Thymus (tissue), 11 donors: ENCODE measurements around the gene C5orf22. TPM values are rescaled to one million over a fixed set of nuclear protein-coding genes. Genes with fewer than 3 reads are reported as not detected.
"Not testable (repeated sequence)": the region's sequence is repeated elsewhere in the genome, so short reads cannot be mapped to it uniquely, and the experiment has no call there.

Experiments
- DNase-seq, 9 donors: peaks; one replicate each; pipeline ENCODE4 v3.0.0-alpha.2; 2013; ENCODE audit warnings: low spot score in 9 of 9, low read depth in 6 of 9, missing footprints in 1 of 9
- H3K27ac ChIP-seq, 2 donors: one replicate each; pipeline ENCODE4 v1.5.1; 2013; ENCODE audit warnings: control low read depth in 1 of 2, low read depth in 1 of 2, low read length in 1 of 2, mild to moderate bottlenecking in 1 of 2, moderate library complexity in 1 of 2
- H3K27me3 ChIP-seq, 2 donors: one replicate each; pipeline ENCODE4 v1.5.1; 2013; ENCODE audit warnings: low read length in 1 of 2; ENCODE audit not compliant: control insufficient read depth in 2 of 2, insufficient read depth in 1 of 2
- H3K36me3 ChIP-seq, 2 donors: one replicate each; pipeline ENCODE4 v1.5.1; 2013; ENCODE audit warnings: low read length in 1 of 2, mild to moderate bottlenecking in 1 of 2, moderate library complexity in 1 of 2; ENCODE audit not compliant: control insufficient read depth in 2 of 2, insufficient read depth in 2 of 2
- H3K4me1 ChIP-seq, 2 donors: one replicate each; pipeline ENCODE4 v1.5.1; 2013; ENCODE audit warnings: low read length in 2 of 2; ENCODE audit not compliant: control insufficient read depth in 2 of 2, insufficient read depth in 2 of 2
- H3K4me3 ChIP-seq, 2 donors: one replicate each; pipeline ENCODE4 v1.5.1; 2013; ENCODE audit warnings: low read length in 2 of 2, control low read depth in 1 of 2, mild to moderate bottlenecking in 1 of 2
- H3K9me3 ChIP-seq, 2 donors: one replicate each; pipeline ENCODE4 v1.5.1; 2013; ENCODE audit warnings: low read length in 1 of 2, mild to moderate bottlenecking in 1 of 2; ENCODE audit not compliant: control insufficient read depth in 2 of 2, insufficient read depth in 1 of 2
- WGBS: extraction: QIAGEN DNeasy Blood & Tissue Kit; methylation state at CpG from one replicate; pipeline ENCODE4 v1.1.7; 2013; 5-methylcytosine and 5-hydroxymethylcytosine counted together
- polyA plus RNA-seq: library from polyadenylated mRNA; stranded (reverse); fragments of 200-250 nt; gene quantifications from one replicate; pipeline ENCODE4 v1.2.3, GENCODE V29; 2013
- total RNA-seq: library from RNA; stranded (reverse); fragments of 120-200 nt; gene quantifications from one replicate; pipeline ENCODE4 v1.2.4, GENCODE V29; 2013
- donor health status: healthy.

C5orf22 gene
- total and polyA plus RNA-seq, 2 donors, result 13.9 to 16.6 TPM

- Histone ChIP-seq H3K4me3 (no peak overlapping the region), H3K4me1 (peaks cover 7 to 9% of the 10 kb centered on the region in 2 donors), H3K27ac (no peak overlapping the region), H3K36me3 (peaks cover 17 to 53% of the 10 kb centered on the region in 2 donors), H3K27me3 (no peaks in the 10 kb centered on the region), H3K9me3 (no peaks in the 10 kb centered on the region)
- DNase-seq, result no peak
- WGBS, result 98% methylated on average over 3 of the region's 3 CpGs
These were observed 4.8 kb downstream of the C5orf22 start for GRCh38 chr5:31536873-31537272.

DNA sequence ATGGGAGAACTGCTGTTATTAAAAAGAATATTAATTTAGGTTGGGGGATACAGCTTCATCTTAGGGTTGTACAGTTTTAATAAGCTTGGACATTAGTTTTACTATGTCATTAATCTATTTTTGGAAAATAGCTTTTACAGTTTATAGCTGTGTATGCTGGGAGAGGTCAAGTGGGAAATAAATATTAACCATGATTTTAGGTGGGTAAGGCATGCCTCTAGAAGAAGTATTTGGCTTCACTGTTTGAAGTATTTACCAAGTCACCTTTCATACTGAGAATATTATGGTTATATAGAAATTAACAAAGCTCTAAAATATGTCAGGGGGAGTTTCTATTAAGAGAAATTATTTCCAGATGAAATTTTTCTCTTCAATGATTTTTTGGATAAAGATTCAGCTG lies 5.2 kb downstream of the C5orf22 start:
- no peak for DNase-seq
- H3K9me3 ChIP-seq, result no peaks in the 10 kb centered on the region
- no peak overlapping the region for H3K4me3 ChIP-seq
- H3K4me1 ChIP-seq, result peaks cover 7 to 9% of the 10 kb centered on the region in 2 donors
- no peak overlapping the region for H3K27ac ChIP-seq
- no peaks in the 10 kb centered on the region for H3K27me3 ChIP-seq
- peaks cover 17 to 56% of the 10 kb centered on the region in 2 donors for H3K36me3 ChIP-seq

- 98% methylated on average over 4 of the region's 4 CpGs for WGBS
- Histone ChIP-seq H3K36me3 (peaks cover 17 to 61% of the 10 kb centered on the region in 2 donors), H3K4me3 (no peak overlapping the region)
These were observed 5.8 kb downstream of the C5orf22 start for GRCh38 chr5:31537851-31538250.

DNA sequence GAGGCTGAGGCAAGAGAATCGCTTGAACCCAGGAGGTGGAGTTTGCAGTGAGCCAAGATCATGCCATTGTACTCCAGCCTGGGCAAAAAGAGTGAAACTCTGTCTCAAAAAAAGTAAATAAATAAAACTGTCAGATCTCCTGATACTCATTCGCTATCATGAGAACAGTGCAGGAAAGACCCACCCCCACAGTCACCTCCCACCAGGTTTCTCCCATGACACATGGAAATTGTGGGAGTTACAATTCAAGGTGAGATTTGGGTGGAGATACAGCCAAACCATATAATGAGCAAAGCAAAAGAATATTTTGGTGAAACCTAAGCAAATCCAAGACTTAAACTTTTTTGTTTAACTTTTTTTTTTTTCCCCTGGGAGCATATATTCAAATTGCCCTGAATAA lies 17.0 kb downstream of the C5orf22 start:
- peaks cover 15 to 44% of the 10 kb centered on the region in 2 donors for H3K36me3 ChIP-seq
- not testable (repeated sequence) for H3K4me3 ChIP-seq, H3K27me3 ChIP-seq, H3K4me1 ChIP-seq, DNase-seq, H3K9me3 ChIP-seq, H3K27ac ChIP-seq
- 94% methylated on average over 2 of the region's 2 CpGs for WGBS

More at GRCh38 chr5:31537851-31538250, 5.8 kb downstream of the C5orf22 start:
- no peak for DNase-seq
- Histone ChIP-seq H3K27me3 (no peaks in the 10 kb centered on the region), H3K4me1 (peaks cover 6 to 8% of the 10 kb centered on the region in 2 donors), H3K27ac (no peak overlapping the region), H3K9me3 (no peaks in the 10 kb centered on the region)

DNA sequence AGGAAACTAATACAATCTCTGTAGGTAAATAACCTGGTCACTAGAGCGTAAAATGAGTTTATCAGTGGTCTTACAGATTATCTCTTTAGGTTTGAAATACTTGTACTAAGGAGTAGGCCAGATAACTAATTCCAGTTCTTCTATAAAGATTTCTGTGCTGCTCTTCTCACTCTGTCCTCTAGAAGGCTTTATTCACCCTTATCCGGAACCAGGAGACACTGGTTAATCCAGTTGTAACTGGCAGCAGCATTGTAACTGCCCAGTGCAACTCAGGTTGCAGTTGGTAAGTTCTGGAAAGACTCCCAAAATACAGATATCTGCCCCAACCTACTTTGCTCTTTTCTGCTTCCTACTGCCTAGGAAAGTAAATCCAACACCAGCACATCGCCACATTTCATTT lies 19.8 kb downstream of the C5orf22 start:
- H3K36me3 ChIP-seq, result peaks cover 14 to 47% of the 10 kb centered on the region in 2 donors
- H3K27ac ChIP-seq, result no peak overlapping the region
- H3K4me1 ChIP-seq, result no peaks in the 10 kb centered on the region
- WGBS, result over 99% methylated on average over 3 of the region's 3 CpGs
- H3K27me3 ChIP-seq, result no peaks in the 10 kb centered on the region
- H3K4me3 ChIP-seq, result no peak overlapping the region
- no peaks in the 10 kb centered on the region for H3K9me3 ChIP-seq
- no peak for DNase-seq

GRCh38 chr5:31553863-31554262 lies 21.8 kb downstream of the C5orf22 start:
- Histone ChIP-seq H3K27me3 (no peaks in the 10 kb centered on the region), H3K36me3 (peaks cover 6 to 41% of the 10 kb centered on the region in 2 donors), H3K4me1 (no peaks in the 10 kb centered on the region), H3K27ac (no peak overlapping the region), H3K4me3 (no peak overlapping the region), H3K9me3 (no peaks in the 10 kb centered on the region)
- no peak for DNase-seq

DNA sequence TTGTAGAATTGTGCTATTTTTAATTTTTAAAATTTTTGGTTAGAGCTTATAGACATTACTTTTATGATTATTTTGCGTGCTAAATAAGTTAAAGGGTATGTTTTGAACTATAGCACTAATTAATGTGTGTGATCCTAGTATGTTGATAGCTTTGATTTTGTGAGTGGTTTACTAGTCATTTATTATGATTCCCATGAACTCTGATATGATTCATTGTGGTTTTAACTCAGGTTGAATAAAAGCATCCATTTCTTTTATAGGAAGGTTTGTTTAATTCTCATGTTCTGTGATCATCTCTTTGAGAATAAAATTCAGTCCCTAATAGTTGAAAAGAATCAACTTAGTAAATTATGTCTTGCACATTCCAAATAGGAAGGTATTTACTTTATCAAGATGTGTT lies 22.5 kb downstream of the C5orf22 start:
- DNase-seq, result no peak
- peaks cover 6 to 41% of the 10 kb centered on the region in 2 donors for H3K36me3 ChIP-seq
- no peak overlapping the region for H3K27ac ChIP-seq
- H3K9me3 ChIP-seq, result no peaks in the 10 kb centered on the region
- H3K4me3 ChIP-seq, result no peak overlapping the region
- 98% methylated on average over 1 of the region's 1 CpG for WGBS
- no peaks in the 10 kb centered on the region for H3K4me1 ChIP-seq
- H3K27me3 ChIP-seq, result no peaks in the 10 kb centered on the region

DNA sequence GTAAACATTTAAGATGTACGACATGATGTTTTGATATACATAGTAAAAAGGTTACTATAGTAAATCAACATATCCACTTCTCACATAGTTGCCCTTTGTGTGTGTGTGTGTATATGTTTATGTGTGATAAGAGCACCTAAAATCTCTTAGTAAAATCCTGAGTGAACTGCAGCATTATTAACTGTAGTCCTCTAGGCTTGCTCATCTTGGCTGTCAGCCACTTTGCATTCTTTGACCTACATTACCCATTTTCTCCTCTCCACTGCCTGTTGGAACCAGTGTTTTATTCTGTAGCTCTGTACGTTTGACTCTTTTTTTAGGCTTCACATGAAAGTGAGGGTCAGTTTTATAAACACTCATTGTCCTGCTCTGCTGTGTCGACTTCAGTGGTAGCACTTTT lies 24.4 kb downstream of the C5orf22 start:
- H3K4me1 ChIP-seq, result no peaks in the 10 kb centered on the region
- WGBS, result 97% methylated on average over 3 of the region's 3 CpGs
- H3K27ac ChIP-seq, result no peak overlapping the region
- DNase-seq, result no peak
- peaks cover 6 to 35% of the 10 kb centered on the region in 2 donors for H3K36me3 ChIP-seq
- no peak overlapping the region for H3K4me3 ChIP-seq
- no peaks in the 10 kb centered on the region for H3K27me3 ChIP-seq
- no peaks in the 10 kb centered on the region for H3K9me3 ChIP-seq

GRCh38 chr5:31559942-31560341 lies 27.8 kb downstream of the C5orf22 start:
- DNase-seq, result no peak
- H3K4me3 ChIP-seq, result no peak overlapping the region
- 99% methylated on average over 3 of the region's 3 CpGs for WGBS

DNA sequence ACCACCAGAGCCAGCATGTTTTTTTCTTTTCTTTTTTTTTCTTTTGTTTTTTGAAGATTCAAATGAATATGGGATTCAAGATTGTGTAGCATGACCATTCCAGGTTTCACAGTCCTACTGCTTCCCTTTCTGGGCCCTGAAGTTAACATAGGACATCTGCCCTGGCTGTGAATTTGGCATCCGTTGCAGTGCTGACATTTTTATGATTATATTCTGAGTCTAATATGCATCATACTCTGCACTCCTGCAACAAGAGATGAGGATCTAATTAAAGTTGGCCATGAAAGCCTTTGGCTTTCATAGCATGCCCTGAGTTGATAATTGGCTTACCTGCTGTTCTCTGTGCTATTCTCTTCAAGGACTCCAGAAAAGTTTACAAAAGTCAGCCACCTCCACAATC lies 29.8 kb downstream of the C5orf22 start:
- no peak for DNase-seq
- Histone ChIP-seq H3K4me3 (no peak overlapping the region), H3K27ac (no peak overlapping the region), H3K27me3 (no peaks in the 10 kb centered on the region), H3K4me1 (no peaks in the 10 kb centered on the region), H3K36me3 (peaks cover 0 to 1% of the 10 kb centered on the region in 2 donors), H3K9me3 (peaks cover 2 to 8% of the 10 kb centered on the region in 2 donors)
- 97% methylated on average over 1 of the region's 1 CpG for WGBS

More at GRCh38 chr5:31559942-31560341, 27.8 kb downstream of the C5orf22 start:
- Histone ChIP-seq H3K4me1 (no peaks in the 10 kb centered on the region), H3K27ac (no peak overlapping the region), H3K36me3 (peaks cover 4 to 12% of the 10 kb centered on the region in 2 donors), H3K27me3 (no peaks in the 10 kb centered on the region), H3K9me3 (no peaks in the 10 kb centered on the region)
